HL-60/S4 (cell line): ENCODE data around the gene KLHL36.
"Not testable (repeated sequence)": the region's sequence is repeated elsewhere in the genome, so short reads cannot be mapped to it uniquely, and the experiment has no call there.

Experiments
- in situ Hi-C: fragments of 300-500 bp; cut with MboI; formaldehyde crosslinking; loops from 2 replicates; pipeline ENCODE4 v1.14.3; 2022; ENCODE audit warnings: low sequenced_read_pairs

The KLHL36 gene

GRCh38 chr16:84614968-84615813 lies 33.1 kb upstream of the KLHL36 start:
- in situ Hi-C loops = no loop called here

GRCh38 chr16:84616515-84616914 lies 31.8 kb upstream of the KLHL36 start:
- in situ Hi-C loops = no loop called here

GRCh38 chr16:84617041-84617790 lies 31.1 kb upstream of the KLHL36 start:
- in situ Hi-C loops = no loop called here

- in situ Hi-C loops = no loop called here
Measured at GRCh38 chr16:84617791-84618580, 30.3 kb upstream of the KLHL36 start, which contains the start of gene COTL1. Gene COTL1, minus strand, starts transcription at chr16:84618078. Its CDS starts 164 bp downstream, at chr16:84617914.

GRCh38 chr16:84618581-84619460 lies 29.5 kb upstream of the KLHL36 start:
- in situ Hi-C loops = no loop called here

GRCh38 chr16:84620913-84621312 lies 27.4 kb upstream of the KLHL36 start:
- in situ Hi-C loops = loop anchor here (5.0 to 10.0 kb wide), 3 partner anchors 104 to 344 kb away; no protein-coding TSS in a partner anchor

- in situ Hi-C loops = loop anchor here (10.0 kb wide), 2 partner anchors 99 to 339 kb away; no protein-coding TSS in a partner anchor
Measured at GRCh38 chr16:84625556-84625955, 22.8 kb upstream of the KLHL36 start.

GRCh38 chr16:84628226-84628731 lies 20.0 kb upstream of the KLHL36 start:
- in situ Hi-C loops = loop anchor here (10.0 kb wide), 2 partner anchors 97 to 337 kb away; no protein-coding TSS in a partner anchor

GRCh38 chr16:84629580-84629979 lies 18.7 kb upstream of the KLHL36 start:
- in situ Hi-C loops = loop anchor here (10.0 kb wide), 2 partner anchors 95 to 335 kb away; no protein-coding TSS in a partner anchor

GRCh38 chr16:84630009-84630408 lies 18.3 kb upstream of the KLHL36 start:
- in situ Hi-C loops = no loop called here

GRCh38 chr16:84630446-84631152 lies 17.7 kb upstream of the KLHL36 start:
- in situ Hi-C loops = no loop called here

- in situ Hi-C loops = no loop called here
Measured at GRCh38 chr16:84631153-84631466, 17.2 kb upstream of the KLHL36 start.

GRCh38 chr16:84631886-84632285 lies 16.4 kb upstream of the KLHL36 start:
- in situ Hi-C loops = no loop called here

GRCh38 chr16:84632862-84633261 lies 15.4 kb upstream of the KLHL36 start:
- in situ Hi-C loops = not testable (repeated sequence)

GRCh38 chr16:84633622-84634021 lies 14.7 kb upstream of the KLHL36 start:
- in situ Hi-C loops = no loop called here

GRCh38 chr16:84635702-84636101 lies 12.6 kb upstream of the KLHL36 start:
- in situ Hi-C loops = no loop called here

GRCh38 chr16:84637709-84638108 lies 10.6 kb upstream of the KLHL36 start:
- in situ Hi-C loops = no loop called here

GRCh38 chr16:84638231-84638806 lies 10.0 kb upstream of the KLHL36 start:
- in situ Hi-C loops = no loop called here

GRCh38 chr16:84640145-84640544 lies 8.2 kb upstream of the KLHL36 start:
- in situ Hi-C loops = no loop called here
